ENCODE measurements around the gene TEKT4.

DNA sequence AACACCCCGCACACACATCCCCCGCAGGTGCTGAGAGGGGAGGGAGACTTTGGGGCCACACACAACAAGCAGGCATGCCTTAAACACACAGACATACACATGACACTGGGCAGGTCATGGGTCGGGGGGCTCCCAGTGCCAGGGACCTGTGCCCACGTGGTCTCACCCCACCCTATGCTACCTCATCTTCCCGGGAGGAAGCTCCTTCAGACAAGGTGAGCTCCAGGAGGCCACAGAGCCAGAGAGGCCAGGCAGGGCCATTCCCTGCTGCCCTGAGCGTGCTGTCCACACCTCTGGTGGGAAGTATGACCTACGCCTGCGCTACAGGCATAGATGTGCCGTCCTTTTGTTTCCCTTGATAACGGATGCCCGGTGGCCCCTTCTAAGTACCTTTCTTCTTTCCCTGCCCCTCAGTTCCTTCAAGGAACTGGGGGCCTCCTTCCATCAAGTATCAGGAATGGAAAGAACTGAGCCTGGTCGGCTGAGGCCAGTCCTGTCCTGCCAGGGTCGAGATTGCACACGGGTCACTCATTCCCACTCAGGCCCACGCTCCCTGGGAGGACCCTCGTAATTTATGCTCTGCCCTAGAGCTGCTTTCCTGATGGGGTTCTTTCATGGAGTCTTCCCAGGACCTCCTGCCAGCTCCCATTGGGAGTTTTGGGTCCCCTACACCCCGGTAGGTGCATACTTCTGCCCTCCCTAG lies 4.7 kb downstream of the TEKT4 start:
- TF ChIP-seq, protein P1, sequence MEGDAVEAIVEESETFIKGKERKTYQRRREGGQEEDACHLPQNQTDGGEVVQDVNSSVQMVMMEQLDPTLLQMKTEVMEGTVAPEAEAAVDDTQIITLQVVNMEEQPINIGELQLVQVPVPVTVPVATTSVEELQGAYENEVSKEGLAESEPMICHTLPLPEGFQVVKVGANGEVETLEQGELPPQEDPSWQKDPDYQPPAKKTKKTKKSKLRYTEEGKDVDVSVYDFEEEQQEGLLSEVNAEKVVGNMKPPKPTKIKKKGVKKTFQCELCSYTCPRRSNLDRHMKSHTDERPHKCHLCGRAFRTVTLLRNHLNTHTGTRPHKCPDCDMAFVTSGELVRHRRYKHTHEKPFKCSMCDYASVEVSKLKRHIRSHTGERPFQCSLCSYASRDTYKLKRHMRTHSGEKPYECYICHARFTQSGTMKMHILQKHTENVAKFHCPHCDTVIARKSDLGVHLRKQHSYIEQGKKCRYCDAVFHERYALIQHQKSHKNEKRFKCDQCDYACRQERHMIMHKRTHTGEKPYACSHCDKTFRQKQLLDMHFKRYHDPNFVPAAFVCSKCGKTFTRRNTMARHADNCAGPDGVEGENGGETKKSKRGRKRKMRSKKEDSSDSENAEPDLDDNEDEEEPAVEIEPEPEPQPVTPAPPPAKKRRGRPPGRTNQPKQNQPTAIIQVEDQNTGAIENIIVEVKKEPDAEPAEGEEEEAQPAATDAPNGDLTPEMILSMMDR (IDR thresholded peaks at IDR 0.05): no peak
- no peak for TF ChIP-seq POLR2A (IDR thresholded peaks at IDR 0.05)

All from esophagus squamous epithelium (tissue), 4 donors.